Endothelial cell of umbilical vein (primary cell): Measurements from ENCODE around the gene NSMCE1. TPM values are rescaled to one million over a fixed set of nuclear protein-coding genes. Genes with fewer than 3 reads are reported as not detected.

Source experiments
- BruUV-seq: library from RNA; stranded (reverse); fragments of 400-500 nt; replicated peaks from 2 replicates; lab custom pipeline; 2021; lab: Mats Ljungman, UMichigan
- CTCF ChIA-PET: fragments of 300-600, 350-600 bp; sonication (Branson Sonifier 250); formaldehyde crosslinking; loops from one replicate; lab custom pipeline; 2021; ENCODE audit warnings: antibody characterized with exemption, inconsistent platforms; lab: Charles Lee
- POLR2A ChIA-PET: fragments of 300-600, 350-600 bp; sonication (Branson Sonifier 250); formaldehyde crosslinking; loops from one replicate; lab custom pipeline; 2021; ENCODE audit warnings: antibody characterized with exemption, inconsistent platforms; lab: Charles Lee
- DNase-seq: peaks from one replicate; pipeline ENCODE4 v3.0.0-alpha.2; 2011; ENCODE audit warnings: low read depth, low spot score
- FAIRE-seq: peaks from 2 replicates; lab custom pipeline; 2011; peaks lifted over from hg19 to GRCh38; lab: Jason Lieb, UNC
- H2AFZ ChIP-seq: 2 replicates; pipeline ENCODE4 v1.6.0; 2012; ENCODE audit warnings: low read depth, low read length, control low read depth, inconsistent platforms
- H3K27ac ChIP-seq: 2 replicates; pipeline ENCODE4 v1.5.1; 2011; ENCODE audit warnings: low read depth, mild to moderate bottlenecking, control low read depth, low read length, moderate library complexity; ENCODE audit not compliant: insufficient read depth
- H3K27me3 ChIP-seq, 2 experiments: 2 replicates each; pipeline versions ENCODE4 v1.6.0 to v1.6.1; 2011; ENCODE audit warnings: low read length in 2 of 2, mixed read lengths in 1 of 2; ENCODE audit not compliant: control insufficient read depth in 2 of 2, insufficient read depth in 2 of 2
- H3K36me3 ChIP-seq, 2 experiments: 2 replicates in 1 of 2; 3 replicates in 1 of 2; pipeline ENCODE4 v1.5.1; 2011; ENCODE audit warnings: low read length in 2 of 2, mild to moderate bottlenecking in 1 of 2, moderate library complexity in 1 of 2; ENCODE audit not compliant: control insufficient read depth in 2 of 2, insufficient read depth in 2 of 2; ENCODE audit errors: extremely low read depth in 1 of 2
- H3K4me1 ChIP-seq: 3 replicates; pipeline ENCODE4 v1.5.1; 2011; ENCODE audit warnings: mild to moderate bottlenecking, low read length; ENCODE audit not compliant: control insufficient read depth, insufficient read depth; ENCODE audit errors: extremely low read depth
- H3K4me2 ChIP-seq: 2 replicates; pipeline ENCODE4 v1.6.1; 2011; ENCODE audit warnings: low read length, control low read depth, mixed read lengths; ENCODE audit not compliant: insufficient read depth
- H3K4me3 ChIP-seq, 3 experiments: fragments of 200-600 bp in 1 of 3; sonication (generic), shearing (Covaris generic) in 1 of 3; replicated peaks in 1 of 3; 2 replicates each; pipeline ENCODE4 v1.5.1; 2011 to 2016; ENCODE audit warnings: control low read depth in 3 of 3, low read length in 3 of 3, mild to moderate bottlenecking in 2 of 3, inconsistent platforms in 1 of 3, low read depth in 1 of 3, moderate library complexity in 1 of 3; ENCODE audit not compliant: insufficient read depth in 1 of 3
- H3K79me2 ChIP-seq: 2 replicates; pipeline ENCODE4 v1.6.0; 2012; ENCODE audit warnings: low read length, inconsistent platforms; ENCODE audit not compliant: control insufficient read depth, insufficient read depth
- H3K9ac ChIP-seq: replicated peaks from 2 replicates; pipeline ENCODE3; 2011; ENCODE audit warnings: low read length, control low read depth; ENCODE audit not compliant: insufficient read depth; ENCODE audit errors: extremely low read depth
- H3K9me1 ChIP-seq: replicated peaks from 3 replicates; pipeline ENCODE4 v1.6.0; 2011; ENCODE audit warnings: mild to moderate bottlenecking, low read length; ENCODE audit not compliant: control insufficient read depth, insufficient read depth; ENCODE audit errors: extremely low read depth
- H3K9me3 ChIP-seq: replicated peaks from 2 replicates; pipeline ENCODE4 v1.5.1; 2012; ENCODE audit warnings: low read length, inconsistent platforms; ENCODE audit not compliant: control insufficient read depth, insufficient read depth
- H4K20me1 ChIP-seq: replicated peaks from 2 replicates; pipeline ENCODE3; 2011; ENCODE audit warnings: mild to moderate bottlenecking, low read length; ENCODE audit not compliant: control insufficient read depth, insufficient read depth; ENCODE audit errors: extremely low read depth
- CTCF ChIP-seq, 2 donors: IDR thresholded peaks; 1 replicate in 1 of 2; 2 replicates in 1 of 2; pipeline ENCODE4 v1.5.1; 2011; ENCODE audit warnings: low read length in 2 of 2, mild to moderate bottlenecking in 2 of 2, moderate library complexity in 2 of 2, control low read depth in 1 of 2, inconsistent platforms in 1 of 2, low read depth in 1 of 2; ENCODE audit not compliant: insufficient read depth in 1 of 2; ENCODE audit errors: extremely low read depth in 1 of 2
- EZH2 ChIP-seq: IDR thresholded peaks from 2 replicates; pipeline ENCODE4 v1.6.1; 2012; ENCODE audit warnings: borderline replicate concordance, low read depth, mild to moderate bottlenecking, moderate library complexity, low read length, inconsistent platforms; ENCODE audit not compliant: severe bottlenecking
- FOS ChIP-seq: IDR thresholded peaks from 2 replicates; pipeline ENCODE4 v1.6.1; 2011; ENCODE audit warnings: mild to moderate bottlenecking, low read length, moderate library complexity, borderline replicate concordance; ENCODE audit not compliant: insufficient read depth
- GATA2 ChIP-seq: IDR thresholded peaks from 2 replicates; pipeline ENCODE4 v1.7.0; 2011; ENCODE audit warnings: low read depth, mild to moderate bottlenecking, moderate library complexity, mixed read lengths, low read length; ENCODE audit not compliant: insufficient read length, insufficient read depth
- JUN ChIP-seq: IDR thresholded peaks from 2 replicates; pipeline ENCODE4 v1.6.1; 2011; ENCODE audit warnings: borderline replicate concordance, low read depth; ENCODE audit not compliant: insufficient read length, insufficient read depth
- MAX ChIP-seq: IDR thresholded peaks from 2 replicates; pipeline ENCODE4 v1.6.1; 2011; ENCODE audit not compliant: insufficient read depth, insufficient read length
- MYC ChIP-seq: IDR thresholded peaks from one replicate; pipeline ENCODE4 v1.6.1; 2011; ENCODE audit warnings: mild to moderate bottlenecking, low read depth, low read length
- POLR2A ChIP-seq: IDR thresholded peaks from 2 replicates; pipeline ENCODE4 v1.6.1; 2012; ENCODE audit warnings: low read depth, mild to moderate bottlenecking, control low read depth, low read length
- POLR2AphosphoS5 ChIP-seq: IDR thresholded peaks from 2 replicates; pipeline ENCODE4 v1.6.1; 2012; ENCODE audit warnings: low read depth, mild to moderate bottlenecking, control low read depth, low read length, moderate library complexity; ENCODE audit not compliant: insufficient read depth
- dilution Hi-C: fragments of 300-500 bp; cut with MboI; formaldehyde crosslinking; loops from one replicate; pipeline ENCODE4 v1.15.0; 2019; ENCODE audit warnings: low sequenced_read_pairs; ENCODE audit not compliant: extremely low pct_ligation_motif_present
- intact Hi-C: fragments of 100-400 bp; cut with micrococcal nuclease; formaldehyde crosslinking; loops from one replicate; pipeline ENCODE4 v1.10.0; 2022
- polyA plus RNA-seq, 4 experiments: library from polyadenylated mRNA; depleted of rRNA in 3 of 4; stranded (reverse) in 3 of 4; unstranded in 1 of 4; fragments of >200 nt; gene quantifications; 2 replicates each; pipeline versions ENCODE4 v1.2.1 to v1.2.3, GENCODE V29; 2011 to 2012; ENCODE audit warnings: missing spikeins in 1 of 4
- total RNA-seq: library from RNA; stranded (reverse); gene quantifications from 2 replicates; pipeline ENCODE4 v1.2.3, GENCODE V29; 2021

Gene NSMCE1
- total and polyA plus RNA-seq, 2 donors (not counting 3 experiments of a cell fraction or from before 2014, with no cell fraction given): 23.8 to 42.0 TPM

DNA sequence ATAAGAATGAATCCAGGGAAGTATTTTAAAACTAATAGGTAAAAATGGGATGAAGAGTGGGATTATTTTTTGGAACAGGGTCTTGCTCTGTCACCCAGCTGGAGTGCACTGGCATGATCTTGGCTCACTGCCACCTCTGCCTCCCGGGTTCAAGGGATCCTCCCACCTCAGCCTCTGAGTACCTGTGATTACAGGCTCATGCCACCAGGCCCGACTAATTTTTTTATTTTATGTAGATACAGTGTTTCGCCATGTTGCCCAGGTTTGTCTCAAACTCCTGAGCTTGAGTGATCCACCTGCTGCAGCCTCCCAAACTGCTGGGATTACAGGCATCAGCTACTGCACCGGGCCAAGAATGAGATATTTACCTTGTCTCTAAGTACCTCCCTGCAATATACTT is 22.1 kb downstream of the NSMCE1 start:
- intact Hi-C loops: no loop called here
- Histone ChIP-seq H3K4me3 (no peak overlapping the region), H3K27me3 (no peaks in the 10 kb centered on the region), H3K4me2 (no peak overlapping the region), H3K79me2 (no peaks in the 10 kb centered on the region), H4K20me1 (no peaks in the 10 kb centered on the region), H3K4me1 (peaks cover 49% of the 10 kb centered on the region), H3K27ac (no peak overlapping the region), H3K9me1 (no peaks in the 10 kb centered on the region), H3K9ac (no peak overlapping the region), H2AFZ (no peak overlapping the region), H3K9me3 (no peaks in the 10 kb centered on the region), H3K36me3 (no peaks in the 10 kb centered on the region)
- DNase-seq: no peak
- no peak for FAIRE-seq
- dilution Hi-C loops: no loop called here
- CTCF ChIA-PET: no interaction called here
- POLR2A ChIA-PET: no interaction called here
- BruUV-seq: no TSS peak
- TF ChIP-seq EZH2 (no peak), POLR2A (no peak), MYC (no peak), GATA2 (no peak), POLR2AphosphoS5 (no peak), FOS (no peak), CTCF (IDR thresholded peaks at IDR 0.05; ENCODE audit: extremely low read depth in 1 of 2, insufficient read depth in 1 of 2, low read depth in 1 of 2, low read length in 2 of 2) (no peak), JUN (no peak), MAX (no peak)
